CD4-positive, alpha-beta memory T cell (primary cell): ENCODE data around the gene TRIM36. TPM values are rescaled to one million over a fixed set of nuclear protein-coding genes. Genes with fewer than 3 reads are reported as not detected.

ENCODE experiments used
- CTCF ChIA-PET: fragments of 350-600 bp; sonication (Branson Sonifier 250); formaldehyde crosslinking; loops from one replicate; lab custom pipeline; 2021; ENCODE audit warnings: inconsistent platforms; ENCODE audit not compliant: partially characterized antibody; lab: Charles Lee
- POLR2A ChIA-PET: fragments of 350-600 bp; sonication (Branson Sonifier 250); formaldehyde crosslinking; loops from one replicate; lab custom pipeline; 2021; ENCODE audit not compliant: partially characterized antibody; lab: Charles Lee
- DNase-seq, 5 donors: peaks; one replicate each; pipeline versions ENCODE4 v3.0.0 to v3.0.0-alpha.2; 2020 to 2022; ENCODE audit warnings: mixed read lengths in 1 of 5
- H3K27ac ChIP-seq: one replicate; pipeline ENCODE4 v1.7.0; 2013; ENCODE audit warnings: low read depth, low read length
- H3K27me3 ChIP-seq: 2 replicates; pipeline ENCODE4 v1.7.0; 2013; ENCODE audit warnings: mild to moderate bottlenecking, low read length, moderate library complexity; ENCODE audit not compliant: insufficient read depth
- H3K36me3 ChIP-seq: 2 replicates; pipeline ENCODE4 v1.7.0; 2013; ENCODE audit warnings: mild to moderate bottlenecking, low read length, moderate library complexity; ENCODE audit not compliant: insufficient read depth
- H3K4me1 ChIP-seq: 2 replicates; pipeline ENCODE4 v1.7.0; 2013; ENCODE audit warnings: mild to moderate bottlenecking, low read length, moderate library complexity; ENCODE audit not compliant: insufficient read depth
- H3K4me3 ChIP-seq, 2 donors: one replicate each; pipeline ENCODE4 v1.7.0; 2013; ENCODE audit warnings: low read length in 2 of 2, mild to moderate bottlenecking in 1 of 2
- H3K9me3 ChIP-seq, 2 donors: one replicate each; pipeline ENCODE4 v1.7.0; 2013; ENCODE audit warnings: low read length in 2 of 2, control low read depth in 1 of 2; ENCODE audit not compliant: control insufficient read depth in 1 of 2
- H3K27ac Mint-ChIP-seq, 7 donors: one replicate each; pipeline ENCODE4 v1.8.0; 2020 to 2021; ENCODE audit warnings: mixed read lengths in 7 of 7, mild to moderate bottlenecking in 6 of 7, inconsistent platforms in 3 of 7, moderate library complexity in 3 of 7
- H3K27me3 Mint-ChIP-seq, 2 donors: one replicate each; pipeline ENCODE4 v1.8.0; 2020 to 2021; ENCODE audit warnings: mixed read lengths in 2 of 2
- H3K36me3 Mint-ChIP-seq, 2 donors: one replicate each; pipeline ENCODE4 v1.8.0; 2020 to 2021; ENCODE audit warnings: mixed read lengths in 2 of 2, inconsistent platforms in 1 of 2, mild to moderate bottlenecking in 1 of 2
- H3K4me1 Mint-ChIP-seq, 4 donors: one replicate each; pipeline ENCODE4 v1.8.0; 2020 to 2021; ENCODE audit warnings: mixed read lengths in 4 of 4, mild to moderate bottlenecking in 1 of 4
- H3K4me3 Mint-ChIP-seq, 8 donors: one replicate each; pipeline ENCODE4 v1.8.0; 2020 to 2021; ENCODE audit warnings: mixed read lengths in 8 of 8, mild to moderate bottlenecking in 7 of 8, moderate library complexity in 6 of 8, inconsistent platforms in 3 of 8
- H3K9me3 Mint-ChIP-seq, 8 donors: one replicate each; pipeline ENCODE4 v1.8.0; 2020 to 2021; ENCODE audit warnings: mixed read lengths in 8 of 8, mild to moderate bottlenecking in 5 of 8, inconsistent platforms in 3 of 8, moderate library complexity in 1 of 8
- intact Hi-C: fragments of 100-400 bp; cut with micrococcal nuclease; formaldehyde crosslinking; loops from one replicate; pipeline ENCODE4 v1.15.1; 2023
- polyA plus RNA-seq, 2 donors: library from polyadenylated mRNA; unstranded; fragments of 300-500 nt; fragmentation: Illumina TruSeq; gene quantifications; one replicate each; pipeline ENCODE4 v1.2.3, GENCODE V29; 2021
- total RNA-seq, 2 experiments: library from RNA; stranded (reverse); gene quantifications; one replicate each; pipeline ENCODE4 v1.2.3, GENCODE V29; 2021

TRIM36 gene
- total and polyA plus RNA-seq, 4 experiments from 2014 or later, result not detected

- Mint-ChIP-seq H3K36me3 (no peaks in the 10 kb centered on the region), H3K9me3 (no peaks in the 10 kb centered on the region), H3K4me1 (no peaks in the 10 kb centered on the region), H3K27ac (no peak overlapping the region), H3K27me3 (peaks cover 0 to 5% of the 10 kb centered on the region in 2 donors), H3K4me3 (no peak overlapping the region)
- intact Hi-C loops, result no loop called here
- Histone ChIP-seq H3K27ac (no peak overlapping the region), H3K4me3 (no peak overlapping the region), H3K9me3 (no peaks in the 10 kb centered on the region), H3K4me1 (no peaks in the 10 kb centered on the region), H3K27me3 (no peaks in the 10 kb centered on the region), H3K36me3 (no peaks in the 10 kb centered on the region)
- ChIA-PET CTCF (no interaction called here), POLR2A (no interaction called here)
- DNase-seq, result no peak
Observed at GRCh38 chr5:115192098-115192497, 22.4 kb upstream of the TRIM36 start.

- H3K4me3 ChIP-seq, result no peak overlapping the region
- DNase-seq, result no peak
- Mint-ChIP-seq H3K4me1 (no peaks in the 10 kb centered on the region), H3K36me3 (no peaks in the 10 kb centered on the region), H3K27ac (no peak overlapping the region), H3K9me3 (no peaks in the 10 kb centered on the region), H3K27me3 (peaks cover 5% of the 10 kb centered on the region in 2 donors), H3K4me3 (no peak overlapping the region)
- no peak overlapping the region for H3K27ac ChIP-seq
- POLR2A ChIA-PET, result no interaction called here
- H3K9me3 ChIP-seq, result no peaks in the 10 kb centered on the region
- no peaks in the 10 kb centered on the region for H3K36me3 ChIP-seq
- CTCF ChIA-PET, result no interaction called here
- intact Hi-C loops, result no loop called here
- no peaks in the 10 kb centered on the region for H3K27me3 ChIP-seq
- no peaks in the 10 kb centered on the region for H3K4me1 ChIP-seq
Observed at GRCh38 chr5:115191474-115192031, 21.8 kb upstream of the TRIM36 start.

- ChIA-PET CTCF (no interaction called here), POLR2A (no interaction called here)
- no peaks in the 10 kb centered on the region for H3K9me3 Mint-ChIP-seq
- Histone ChIP-seq H3K9me3 (no peaks in the 10 kb centered on the region), H3K4me1 (no peaks in the 10 kb centered on the region), H3K27ac (no peak overlapping the region), H3K27me3 (no peaks in the 10 kb centered on the region), H3K36me3 (no peaks in the 10 kb centered on the region), H3K4me3 (no peak overlapping the region)
- intact Hi-C loops, result no loop called here
- no peaks in the 10 kb centered on the region for H3K4me1 Mint-ChIP-seq
- no peak for DNase-seq
- no peak overlapping the region for H3K27ac Mint-ChIP-seq
- peaks cover 5% of the 10 kb centered on the region in 2 donors for H3K27me3 Mint-ChIP-seq
- H3K36me3 Mint-ChIP-seq, result no peaks in the 10 kb centered on the region
- no peak overlapping the region for H3K4me3 Mint-ChIP-seq
Observed at GRCh38 chr5:115190388-115190787, 20.7 kb upstream of the TRIM36 start.

GRCh38 chr5:115189866-115190265 lies 20.2 kb upstream of the TRIM36 start:
- no peaks in the 10 kb centered on the region for H3K27me3 ChIP-seq
- H3K27me3 Mint-ChIP-seq, result peaks cover 5 to 7% of the 10 kb centered on the region in 2 donors
- peaks cover 0 to 2% (median 0%) of the 10 kb centered on the region in 8 donors for H3K9me3 Mint-ChIP-seq
- CTCF ChIA-PET, result no interaction called here
- POLR2A ChIA-PET, result no interaction called here
- H3K36me3 ChIP-seq, result no peaks in the 10 kb centered on the region
- no peaks in the 10 kb centered on the region for H3K4me1 Mint-ChIP-seq
- no peaks in the 10 kb centered on the region for H3K36me3 Mint-ChIP-seq
- DNase-seq, result no peak
- H3K4me3 Mint-ChIP-seq, result no peak overlapping the region
- H3K4me1 ChIP-seq, result no peaks in the 10 kb centered on the region
- no peaks in the 10 kb centered on the region for H3K9me3 ChIP-seq
- H3K4me3 ChIP-seq, result no peak overlapping the region
- no peak overlapping the region for H3K27ac ChIP-seq
- no peak overlapping the region for H3K27ac Mint-ChIP-seq
- intact Hi-C loops, result no loop called here

- ChIA-PET POLR2A (no interaction called here), CTCF (no interaction called here)
- Histone ChIP-seq H3K27ac (no peak overlapping the region), H3K36me3 (no peaks in the 10 kb centered on the region), H3K4me1 (no peaks in the 10 kb centered on the region), H3K27me3 (peaks cover 20% of the 10 kb centered on the region), H3K9me3 (no peaks in the 10 kb centered on the region), H3K4me3 (no peak overlapping the region)
- H3K36me3 Mint-ChIP-seq, result no peaks in the 10 kb centered on the region
- intact Hi-C loops, result no loop called here
- DNase-seq, result no peak
- H3K27me3 Mint-ChIP-seq, result peaks cover 21 to 24% of the 10 kb centered on the region in 2 donors
- H3K4me3 Mint-ChIP-seq, result no peak overlapping the region
- H3K27ac Mint-ChIP-seq, result no peak overlapping the region
- no peaks in the 10 kb centered on the region for H3K4me1 Mint-ChIP-seq
- peaks cover 0 to 16% (median 4%) of the 10 kb centered on the region in 8 donors for H3K9me3 Mint-ChIP-seq
Observed at GRCh38 chr5:115186794-115187193, 17.1 kb upstream of the TRIM36 start.

- H3K27ac Mint-ChIP-seq, result no peak overlapping the region
- H3K4me3 Mint-ChIP-seq, result no peak overlapping the region
- POLR2A ChIA-PET, result no interaction called here
- Histone ChIP-seq H3K4me1 (peaks cover 10% of the 10 kb centered on the region), H3K9me3 (no peaks in the 10 kb centered on the region), H3K36me3 (no peaks in the 10 kb centered on the region), H3K27ac (no peak overlapping the region), H3K27me3 (peaks cover 38% of the 10 kb centered on the region), H3K4me3 (no peak overlapping the region)
- peaks cover 34 to 41% of the 10 kb centered on the region in 2 donors for H3K27me3 Mint-ChIP-seq
- peaks cover 3 to 9% (median 5%) of the 10 kb centered on the region in 4 donors for H3K4me1 Mint-ChIP-seq
- no peak for DNase-seq
- peaks cover 0 to 24% (median 4%) of the 10 kb centered on the region in 8 donors for H3K9me3 Mint-ChIP-seq
- H3K36me3 Mint-ChIP-seq, result no peaks in the 10 kb centered on the region
- CTCF ChIA-PET, result no interaction called here
- intact Hi-C loops, result no loop called here
Observed at GRCh38 chr5:115184770-115185169, 15.1 kb upstream of the TRIM36 start.

- intact Hi-C loops, result no loop called here
- H3K27ac Mint-ChIP-seq, result no peak overlapping the region
- peaks cover 3 to 16% (median 8%) of the 10 kb centered on the region in 4 donors for H3K4me1 Mint-ChIP-seq
- Histone ChIP-seq H3K36me3 (no peaks in the 10 kb centered on the region), H3K4me3 (no peak overlapping the region), H3K27ac (no peak overlapping the region), H3K4me1 (peaks cover 17% of the 10 kb centered on the region), H3K9me3 (no peaks in the 10 kb centered on the region), H3K27me3 (peaks cover 62% of the 10 kb centered on the region)
- DNase-seq, result no peak
- H3K4me3 Mint-ChIP-seq, result peak overlapping the region in 2 of 8 donors; percentile 9 to 55
- ChIA-PET CTCF (no interaction called here), POLR2A (no interaction called here)
- H3K27me3 Mint-ChIP-seq, result peaks cover 59 to 60% of the 10 kb centered on the region in 2 donors
- H3K9me3 Mint-ChIP-seq, result peaks cover 0 to 24% (median 4%) of the 10 kb centered on the region in 8 donors
- H3K36me3 Mint-ChIP-seq, result no peaks in the 10 kb centered on the region
Observed at GRCh38 chr5:115181757-115182156, 12.0 kb upstream of the TRIM36 start.
